ENCODE results near the gene TCTN2. TPM values are rescaled to one million over a fixed set of nuclear protein-coding genes. Genes with fewer than 3 reads are reported as not detected.
A peak's percentile ranks its signal among the peaks of the same experiment; 100 is the strongest.

The TCTN2 gene
- total RNA-seq (2014; rRNA removed; shearing (Covaris generic)) (6.0 and 6.8 TPM in 2 replicates), polyA plus RNA-seq (2016; fragmentation: Nextera tagmentation; extraction: Ambion mirVana) (2.7 and 3.0 TPM in 2 replicates)
- long read RNA-seq, partial matches to known transcripts, result 1 of 5 reads
- long read RNA-seq, other reads (novel, unspliced or antisense), result 4 of 5 reads

DNA sequence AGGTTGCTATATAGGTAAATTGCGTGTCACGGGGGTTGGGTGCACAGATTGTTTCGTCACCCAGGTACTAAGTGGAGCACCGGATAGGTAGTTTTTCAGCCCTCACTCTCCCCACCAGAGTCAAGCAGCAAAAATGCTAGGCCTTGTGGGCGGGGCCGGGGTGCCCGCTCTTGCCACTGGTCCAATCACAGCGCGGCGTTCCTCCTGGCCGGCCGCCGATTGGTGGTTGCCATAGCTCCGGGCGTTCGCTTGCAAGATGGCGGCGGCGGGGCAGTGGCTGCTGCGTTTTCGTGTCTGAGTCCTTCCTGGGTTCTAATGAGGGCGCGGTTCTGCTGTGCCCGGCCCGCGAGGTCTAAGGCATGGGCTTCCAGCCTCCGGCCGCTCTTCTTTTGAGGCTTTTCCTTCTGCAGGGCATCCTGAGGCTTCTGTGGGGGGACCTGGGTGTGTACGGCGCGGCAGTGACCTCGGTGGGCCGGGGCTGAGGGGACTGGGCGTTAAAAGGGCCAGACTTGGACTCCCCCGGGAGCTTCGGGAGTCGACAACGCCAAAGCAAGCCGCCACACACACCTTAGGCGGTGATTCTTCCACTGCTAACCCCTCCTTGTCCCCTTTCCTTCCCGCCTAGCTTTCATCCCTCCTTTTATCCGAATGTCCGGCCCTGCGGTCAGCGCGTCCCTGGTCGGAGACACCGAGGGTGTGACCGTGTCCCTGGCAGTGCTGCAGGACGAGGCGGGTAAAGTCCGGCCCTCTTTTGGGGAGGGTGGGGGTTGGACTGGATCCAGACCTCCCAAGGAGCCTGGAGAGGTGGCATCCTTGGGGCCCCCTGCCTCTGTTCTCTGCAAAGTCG is at the start of gene TCTN2:
Gene TCTN2, plus strand, starts transcription at position 232 of the 847 bp plus-strand sequence. Its CDS starts 128 bp downstream, at position 360.
- TF ChIP-seq, protein P1, sequence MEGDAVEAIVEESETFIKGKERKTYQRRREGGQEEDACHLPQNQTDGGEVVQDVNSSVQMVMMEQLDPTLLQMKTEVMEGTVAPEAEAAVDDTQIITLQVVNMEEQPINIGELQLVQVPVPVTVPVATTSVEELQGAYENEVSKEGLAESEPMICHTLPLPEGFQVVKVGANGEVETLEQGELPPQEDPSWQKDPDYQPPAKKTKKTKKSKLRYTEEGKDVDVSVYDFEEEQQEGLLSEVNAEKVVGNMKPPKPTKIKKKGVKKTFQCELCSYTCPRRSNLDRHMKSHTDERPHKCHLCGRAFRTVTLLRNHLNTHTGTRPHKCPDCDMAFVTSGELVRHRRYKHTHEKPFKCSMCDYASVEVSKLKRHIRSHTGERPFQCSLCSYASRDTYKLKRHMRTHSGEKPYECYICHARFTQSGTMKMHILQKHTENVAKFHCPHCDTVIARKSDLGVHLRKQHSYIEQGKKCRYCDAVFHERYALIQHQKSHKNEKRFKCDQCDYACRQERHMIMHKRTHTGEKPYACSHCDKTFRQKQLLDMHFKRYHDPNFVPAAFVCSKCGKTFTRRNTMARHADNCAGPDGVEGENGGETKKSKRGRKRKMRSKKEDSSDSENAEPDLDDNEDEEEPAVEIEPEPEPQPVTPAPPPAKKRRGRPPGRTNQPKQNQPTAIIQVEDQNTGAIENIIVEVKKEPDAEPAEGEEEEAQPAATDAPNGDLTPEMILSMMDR (conservative IDR thresholded peaks at IDR 0.05; ENCODE audit: low read depth in 2 of 2), result no peak
- TF ChIP-seq POLR2AphosphoS5 (IDR thresholded peaks at IDR 0.05; ENCODE audit: low read depth) (peak; percentile 32; the same call in 1 of the 2 replicates), CREB1 (CRISPR knock-in tag; IDR thresholded peaks at IDR 0.05; ENCODE audit: low read depth) (peak; percentile 35; the same call in 1 of the 2 replicates)
- TF ChIP-seq, protein P2, sequence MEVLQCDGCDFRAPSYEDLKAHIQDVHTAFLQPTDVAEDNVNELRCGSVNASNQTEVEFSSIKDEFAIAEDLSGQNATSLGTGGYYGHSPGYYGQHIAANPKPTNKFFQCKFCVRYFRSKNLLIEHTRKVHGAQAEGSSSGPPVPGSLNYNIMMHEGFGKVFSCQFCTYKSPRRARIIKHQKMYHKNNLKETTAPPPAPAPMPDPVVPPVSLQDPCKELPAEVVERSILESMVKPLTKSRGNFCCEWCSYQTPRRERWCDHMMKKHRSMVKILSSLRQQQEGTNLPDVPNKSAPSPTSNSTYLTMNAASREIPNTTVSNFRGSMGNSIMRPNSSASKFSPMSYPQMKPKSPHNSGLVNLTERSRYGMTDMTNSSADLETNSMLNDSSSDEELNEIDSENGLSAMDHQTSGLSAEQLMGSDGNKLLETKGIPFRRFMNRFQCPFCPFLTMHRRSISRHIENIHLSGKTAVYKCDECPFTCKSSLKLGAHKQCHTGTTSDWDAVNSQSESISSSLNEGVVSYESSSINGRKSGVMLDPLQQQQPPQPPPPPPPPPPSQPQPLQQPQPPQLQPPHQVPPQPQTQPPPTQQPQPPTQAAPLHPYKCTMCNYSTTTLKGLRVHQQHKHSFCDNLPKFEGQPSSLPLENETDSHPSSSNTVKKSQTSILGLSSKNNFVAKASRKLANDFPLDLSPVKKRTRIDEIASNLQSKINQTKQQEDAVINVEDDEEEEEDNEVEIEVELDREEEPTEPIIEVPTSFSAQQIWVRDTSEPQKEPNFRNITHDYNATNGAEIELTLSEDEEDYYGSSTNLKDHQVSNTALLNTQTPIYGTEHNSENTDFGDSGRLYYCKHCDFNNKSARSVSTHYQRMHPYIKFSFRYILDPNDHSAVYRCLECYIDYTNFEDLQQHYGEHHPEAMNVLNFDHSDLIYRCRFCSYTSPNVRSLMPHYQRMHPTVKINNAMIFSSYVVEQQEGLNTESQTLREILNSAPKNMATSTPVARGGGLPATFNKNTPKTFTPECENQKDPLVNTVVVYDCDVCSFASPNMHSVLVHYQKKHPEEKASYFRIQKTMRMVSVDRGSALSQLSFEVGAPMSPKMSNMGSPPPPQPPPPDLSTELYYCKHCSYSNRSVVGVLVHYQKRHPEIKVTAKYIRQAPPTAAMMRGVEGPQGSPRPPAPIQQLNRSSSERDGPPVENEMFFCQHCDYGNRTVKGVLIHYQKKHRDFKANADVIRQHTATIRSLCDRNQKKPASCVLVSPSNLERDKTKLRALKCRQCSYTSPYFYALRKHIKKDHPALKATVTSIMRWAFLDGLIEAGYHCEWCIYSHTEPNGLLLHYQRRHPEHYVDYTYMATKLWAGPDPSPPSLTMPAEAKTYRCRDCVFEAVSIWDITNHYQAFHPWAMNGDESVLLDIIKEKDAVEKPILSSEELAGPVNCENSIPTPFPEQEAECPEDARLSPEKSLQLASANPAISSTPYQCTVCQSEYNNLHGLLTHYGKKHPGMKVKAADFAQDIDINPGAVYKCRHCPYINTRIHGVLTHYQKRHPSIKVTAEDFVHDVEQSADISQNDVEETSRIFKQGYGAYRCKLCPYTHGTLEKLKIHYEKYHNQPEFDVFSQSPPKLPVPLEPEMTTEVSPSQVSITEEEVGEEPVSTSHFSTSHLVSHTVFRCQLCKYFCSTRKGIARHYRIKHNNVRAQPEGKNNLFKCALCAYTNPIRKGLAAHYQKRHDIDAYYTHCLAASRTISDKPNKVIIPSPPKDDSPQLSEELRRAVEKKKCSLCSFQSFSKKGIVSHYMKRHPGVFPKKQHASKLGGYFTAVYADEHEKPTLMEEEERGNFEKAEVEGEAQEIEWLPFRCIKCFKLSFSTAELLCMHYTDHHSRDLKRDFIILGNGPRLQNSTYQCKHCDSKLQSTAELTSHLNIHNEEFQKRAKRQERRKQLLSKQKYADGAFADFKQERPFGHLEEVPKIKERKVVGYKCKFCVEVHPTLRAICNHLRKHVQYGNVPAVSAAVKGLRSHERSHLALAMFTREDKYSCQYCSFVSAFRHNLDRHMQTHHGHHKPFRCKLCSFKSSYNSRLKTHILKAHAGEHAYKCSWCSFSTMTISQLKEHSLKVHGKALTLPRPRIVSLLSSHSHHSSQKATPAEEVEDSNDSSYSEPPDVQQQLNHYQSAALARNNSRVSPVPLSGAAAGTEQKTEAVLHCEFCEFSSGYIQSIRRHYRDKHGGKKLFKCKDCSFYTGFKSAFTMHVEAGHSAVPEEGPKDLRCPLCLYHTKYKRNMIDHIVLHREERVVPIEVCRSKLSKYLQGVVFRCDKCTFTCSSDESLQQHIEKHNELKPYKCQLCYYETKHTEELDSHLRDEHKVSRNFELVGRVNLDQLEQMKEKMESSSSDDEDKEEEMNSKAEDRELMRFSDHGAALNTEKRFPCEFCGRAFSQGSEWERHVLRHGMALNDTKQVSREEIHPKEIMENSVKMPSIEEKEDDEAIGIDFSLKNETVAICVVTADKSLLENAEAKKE (CRISPR knock-in tag; IDR thresholded peaks at IDR 0.05), result no peak
- Mint-ChIP-seq H3K27ac (peak within 1 kb of the TSS; percentile 87), H3K4me3 (peak within 1 kb of the TSS; percentile 90), H3K36me3 (ENCODE audit: low read depth) (peaks cover 5% of the 10 kb centered on the region), H3K4me1 (no peaks in the 10 kb centered on the region), H3K27me3 (ENCODE audit: insufficient read depth, low read depth, poor library complexity) (peaks cover 3% of the 10 kb centered on the region), H3K9me3 (no peaks in the 10 kb centered on the region)
- DNase-seq (ENCODE audit: low spot score) (peak; percentile 98), ATAC-seq (peak; percentile 99)
- Histone ChIP-seq H3K9me2 (ENCODE audit: insufficient read depth) (no peaks in the 10 kb centered on the region), H3F3A (replicated peaks; ENCODE audit: low read depth) (no peaks in the 10 kb centered on the region), H3K4me1 (ENCODE audit: insufficient read depth) (no peaks in the 10 kb centered on the region), H3K36me3 (ENCODE audit: insufficient read depth) (no peaks in the 10 kb centered on the region), H3K27ac (ENCODE audit: low read depth) (no peak within 1 kb of the TSS), H2AFZ (peak within 1 kb of the TSS; percentile 91), H3K79me2 (replicated peaks; ENCODE audit: insufficient read depth) (no peaks in the 10 kb centered on the region), H3K4me3 (peak within 1 kb of the TSS; percentile 68), H3K27me3 (ENCODE audit: insufficient read depth) (no peaks in the 10 kb centered on the region), H3K4me2 (peak within 1 kb of the TSS; percentile 95), H4K20me1 (replicated peaks; ENCODE audit: insufficient read depth) (no peaks in the 10 kb centered on the region)

All from GM23338 (cell line).